T47D (cell line): ENCODE measurements around the gene AFAP1L1.
"Not testable (repeated sequence)": the region's sequence is repeated elsewhere in the genome, so short reads cannot be mapped to it uniquely, and the experiment has no call there.

Experiments
- DNase-seq, 2 experiments: peaks; one replicate each; pipeline versions ENCODE4 v3.0.0 to v3.0.0-alpha.2; 2011 to 2012; ENCODE audit warnings: low read depth in 1 of 2, low spot score in 1 of 2
- JUND ChIP-seq: IDR thresholded peaks from 2 replicates; pipeline ENCODE4 v1.6.1; 2012; ENCODE audit warnings: low read depth
- in situ Hi-C: cut with HindIII; loops from 2 replicates; pipeline ENCODE4 v1.10.0; 2016; ENCODE audit warnings: low sequenced_read_pairs, low pct_unique_long_range_greater_than_20kb

AFAP1L1 gene

GRCh38 chr5:149379818-149380374 is 108.2 kb downstream of the AFAP1L1 start:
- DNase-seq, result no peak
- no peak for TF ChIP-seq JUND
- in situ Hi-C loops, result no loop called here

GRCh38 chr5:149380466-149381121 is 108.9 kb downstream of the AFAP1L1 start:
- in situ Hi-C loops, result no loop called here
- DNase-seq, result no peak
- TF ChIP-seq JUND, result no peak

- no peak for TF ChIP-seq JUND
- no peak for DNase-seq
- in situ Hi-C loops, result no loop called here
These were observed 109.8 kb downstream of the AFAP1L1 start for GRCh38 chr5:149381261-149381985.

GRCh38 chr5:149381986-149382338 is 110.3 kb downstream of the AFAP1L1 start:
- no peak for TF ChIP-seq JUND
- in situ Hi-C loops, result no loop called here
- peak; percentile 77 to 95 for DNase-seq

GRCh38 chr5:149382517-149383220 is 111.0 kb downstream of the AFAP1L1 start:
- DNase-seq, result no peak
- in situ Hi-C loops, result no loop called here
- no peak for TF ChIP-seq JUND

GRCh38 chr5:149383399-149383798 is 111.7 kb downstream of the AFAP1L1 start:
- no peak for DNase-seq
- in situ Hi-C loops, result no loop called here

GRCh38 chr5:149386166-149386565 is 114.5 kb downstream of the AFAP1L1 start:
- DNase-seq, result no peak
- in situ Hi-C loops, result no loop called here
- TF ChIP-seq JUND, result no peak

More at GRCh38 chr5:149383399-149383798, 111.7 kb downstream of the AFAP1L1 start:
- no peak for TF ChIP-seq JUND

- DNase-seq, result no peak
- in situ Hi-C loops, result no loop called here
- no peak for TF ChIP-seq JUND
These were observed 115.5 kb downstream of the AFAP1L1 start for GRCh38 chr5:149387081-149387631.

- DNase-seq, result no peak
- no peak for TF ChIP-seq JUND
- in situ Hi-C loops, result no loop called here
These were observed 116.3 kb downstream of the AFAP1L1 start for GRCh38 chr5:149387982-149388381.

GRCh38 chr5:149388498-149389190 is 117.0 kb downstream of the AFAP1L1 start:
- DNase-seq, result no peak
- in situ Hi-C loops, result no loop called here
- no peak for TF ChIP-seq JUND

GRCh38 chr5:149389552-149390495 is 118.2 kb downstream of the AFAP1L1 start:
- TF ChIP-seq JUND, result no peak
- DNase-seq, result no peak
- in situ Hi-C loops, result no loop called here

- DNase-seq, in situ Hi-C loops: not testable (repeated sequence)
These were observed 119.4 kb downstream of the AFAP1L1 start for GRCh38 chr5:149391076-149391475.
